Measurements from ENCODE around the gene C4orf50.

Gene C4orf50

DNA sequence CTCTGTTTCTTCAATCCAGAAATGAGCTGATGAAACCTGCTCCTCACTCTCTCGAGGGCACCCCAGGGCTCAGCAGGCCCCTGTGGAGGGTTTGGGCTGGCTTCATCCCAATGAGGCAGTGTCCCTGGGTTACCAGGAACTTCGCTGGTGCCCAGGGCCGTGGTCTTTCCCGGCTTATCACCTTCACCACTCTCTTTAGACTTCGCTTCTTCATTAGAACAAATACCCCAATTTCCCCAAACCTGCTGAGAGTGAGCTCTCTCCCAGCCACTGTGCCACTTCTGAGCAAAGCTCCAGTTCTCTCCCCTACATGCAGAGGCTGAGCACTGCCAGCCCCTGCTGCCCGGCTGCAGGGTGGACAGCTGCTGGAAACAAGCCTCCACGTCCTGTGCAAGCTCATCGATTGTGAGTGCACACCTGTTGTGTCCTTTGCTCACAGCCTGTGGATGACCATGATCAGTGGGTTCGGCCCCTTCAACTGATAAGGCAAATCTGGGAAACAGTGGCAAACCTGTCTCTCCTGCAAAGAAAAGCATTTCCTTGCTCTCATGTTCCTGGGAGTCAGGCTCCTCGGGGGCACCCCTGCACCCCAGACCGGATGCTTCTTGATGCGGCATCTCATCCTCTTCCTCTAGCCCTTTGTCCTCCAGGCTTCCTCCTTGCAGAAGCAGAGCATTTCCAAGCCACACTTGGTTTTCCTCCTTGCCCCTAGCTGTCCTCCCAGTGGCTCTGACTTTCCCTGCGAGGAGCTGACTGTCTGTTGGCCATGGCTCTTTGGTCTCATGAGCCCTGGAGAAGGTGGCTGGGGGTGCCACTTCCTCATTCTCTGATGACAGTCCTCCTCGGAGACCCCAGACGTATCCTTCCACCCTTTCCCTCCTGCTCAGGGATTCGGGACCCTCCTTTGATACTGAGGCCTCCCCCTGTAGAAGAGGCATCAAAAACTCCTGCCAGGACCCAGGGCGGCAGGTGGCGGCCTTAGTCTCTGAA is 28.7 kb downstream of the C4orf50 start:
- Histone ChIP-seq H3K9me3 (ENCODE audit: insufficient read depth, low read depth, low read length) (peaks cover 2% of the 10 kb centered on the region; the same call in 1 of the 2 replicates), H3K9ac (ENCODE audit: low read depth, low read length, poor library complexity, severe bottlenecking) (no peak overlapping the region), H3K4me2 (ENCODE audit: low read depth, low read length, poor library complexity, severe bottlenecking) (no peak overlapping the region), H3K79me2 (ENCODE audit: insufficient read depth, low read length) (no peaks in the 10 kb centered on the region), H3K4me1 (ENCODE audit: insufficient read depth, low read length, poor library complexity, severe bottlenecking) (no peaks in the 10 kb centered on the region), H3F3A (ENCODE audit: low read depth) (no peaks in the 10 kb centered on the region), H3K4me3 (ENCODE audit: low read length, poor library complexity, severe bottlenecking) (no peak overlapping the region), H3K36me3 (ENCODE audit: insufficient read depth, low read length) (no peaks in the 10 kb centered on the region), H3K27me3 (ENCODE audit: insufficient read depth, low read length, poor library complexity, severe bottlenecking) (no peaks in the 10 kb centered on the region), H2AFZ (ENCODE audit: low read length) (no peak overlapping the region), H3K9me2 (replicated peaks; ENCODE audit: low read depth, low read length) (no peaks in the 10 kb centered on the region), H4K20me1 (ENCODE audit: insufficient read depth, low read length, poor library complexity, severe bottlenecking) (no peaks in the 10 kb centered on the region)
- no peak for TF ChIP-seq EZH2phosphoT487 (IDR thresholded peaks at IDR 0.05; ENCODE audit: borderline replicate concordance)
- TF ChIP-seq, protein P1, sequence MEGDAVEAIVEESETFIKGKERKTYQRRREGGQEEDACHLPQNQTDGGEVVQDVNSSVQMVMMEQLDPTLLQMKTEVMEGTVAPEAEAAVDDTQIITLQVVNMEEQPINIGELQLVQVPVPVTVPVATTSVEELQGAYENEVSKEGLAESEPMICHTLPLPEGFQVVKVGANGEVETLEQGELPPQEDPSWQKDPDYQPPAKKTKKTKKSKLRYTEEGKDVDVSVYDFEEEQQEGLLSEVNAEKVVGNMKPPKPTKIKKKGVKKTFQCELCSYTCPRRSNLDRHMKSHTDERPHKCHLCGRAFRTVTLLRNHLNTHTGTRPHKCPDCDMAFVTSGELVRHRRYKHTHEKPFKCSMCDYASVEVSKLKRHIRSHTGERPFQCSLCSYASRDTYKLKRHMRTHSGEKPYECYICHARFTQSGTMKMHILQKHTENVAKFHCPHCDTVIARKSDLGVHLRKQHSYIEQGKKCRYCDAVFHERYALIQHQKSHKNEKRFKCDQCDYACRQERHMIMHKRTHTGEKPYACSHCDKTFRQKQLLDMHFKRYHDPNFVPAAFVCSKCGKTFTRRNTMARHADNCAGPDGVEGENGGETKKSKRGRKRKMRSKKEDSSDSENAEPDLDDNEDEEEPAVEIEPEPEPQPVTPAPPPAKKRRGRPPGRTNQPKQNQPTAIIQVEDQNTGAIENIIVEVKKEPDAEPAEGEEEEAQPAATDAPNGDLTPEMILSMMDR (conservative IDR thresholded peaks at IDR 0.05; ENCODE audit: low read length) = no peak

DNA sequence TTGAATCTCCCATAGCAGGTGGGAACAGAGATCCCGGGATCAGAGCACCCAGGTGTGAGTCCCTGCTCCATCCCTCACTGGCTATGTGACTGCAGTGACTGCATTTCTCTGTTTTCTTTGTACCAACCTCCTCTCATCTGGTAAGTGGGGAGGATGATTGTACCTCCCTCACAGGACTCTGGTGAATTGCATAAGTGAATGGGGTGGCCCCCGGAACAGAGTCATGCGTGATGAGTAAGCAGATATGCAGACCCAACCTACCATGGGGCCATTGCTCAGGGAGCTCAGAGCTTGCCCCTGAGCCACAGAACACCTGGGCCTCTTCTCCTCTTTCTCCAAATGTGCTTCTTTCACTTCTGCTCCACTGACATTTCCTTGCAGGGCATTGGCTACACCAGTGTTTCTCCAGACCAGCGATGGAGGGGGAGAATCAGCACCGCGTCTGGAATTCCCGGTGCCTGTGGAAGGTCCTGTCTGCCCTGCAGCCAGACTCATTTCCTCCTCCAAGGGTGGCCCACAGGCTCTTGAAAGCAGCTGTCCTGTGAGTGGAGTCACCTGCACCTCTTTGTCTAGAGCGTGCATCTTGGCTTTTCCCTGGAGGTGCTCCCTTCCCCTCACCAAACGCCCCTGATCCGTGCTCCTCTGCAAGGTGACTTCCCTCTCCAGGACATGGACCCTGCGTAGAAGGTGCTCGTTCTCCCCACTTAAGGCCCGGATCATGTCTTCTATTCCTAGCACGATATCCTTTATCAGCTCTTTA is 30.0 kb downstream of the C4orf50 start:
- no peaks in the 10 kb centered on the region for H3K9me2 ChIP-seq (replicated peaks; ENCODE audit: low read depth, low read length)
- H3F3A ChIP-seq (ENCODE audit: low read depth) = no peaks in the 10 kb centered on the region
- no peaks in the 10 kb centered on the region for H3K27me3 ChIP-seq (ENCODE audit: insufficient read depth, low read length, poor library complexity, severe bottlenecking)
- peaks cover 4% of the 10 kb centered on the region; the same call in 1 of the 2 replicates for H3K9me3 ChIP-seq (ENCODE audit: insufficient read depth, low read depth, low read length)
- no peak overlapping the region for H3K4me2 ChIP-seq (ENCODE audit: low read depth, low read length, poor library complexity, severe bottlenecking)
- H3K79me2 ChIP-seq (ENCODE audit: insufficient read depth, low read length) = no peaks in the 10 kb centered on the region
- no peaks in the 10 kb centered on the region for H4K20me1 ChIP-seq (ENCODE audit: insufficient read depth, low read length, poor library complexity, severe bottlenecking)
- H3K9ac ChIP-seq (ENCODE audit: low read depth, low read length, poor library complexity, severe bottlenecking) = no peak overlapping the region
- H2AFZ ChIP-seq (ENCODE audit: low read length) = no peak overlapping the region
- H3K36me3 ChIP-seq (ENCODE audit: insufficient read depth, low read length) = no peaks in the 10 kb centered on the region
- H3K4me1 ChIP-seq (ENCODE audit: insufficient read depth, low read length, poor library complexity, severe bottlenecking) = no peaks in the 10 kb centered on the region
- TF ChIP-seq, protein P1 (conservative IDR thresholded peaks at IDR 0.05; ENCODE audit: low read length) = no peak
- no peak for TF ChIP-seq EZH2phosphoT487 (IDR thresholded peaks at IDR 0.05; ENCODE audit: borderline replicate concordance)
- no peak overlapping the region for H3K4me3 ChIP-seq (ENCODE audit: low read length, poor library complexity, severe bottlenecking)

DNA sequence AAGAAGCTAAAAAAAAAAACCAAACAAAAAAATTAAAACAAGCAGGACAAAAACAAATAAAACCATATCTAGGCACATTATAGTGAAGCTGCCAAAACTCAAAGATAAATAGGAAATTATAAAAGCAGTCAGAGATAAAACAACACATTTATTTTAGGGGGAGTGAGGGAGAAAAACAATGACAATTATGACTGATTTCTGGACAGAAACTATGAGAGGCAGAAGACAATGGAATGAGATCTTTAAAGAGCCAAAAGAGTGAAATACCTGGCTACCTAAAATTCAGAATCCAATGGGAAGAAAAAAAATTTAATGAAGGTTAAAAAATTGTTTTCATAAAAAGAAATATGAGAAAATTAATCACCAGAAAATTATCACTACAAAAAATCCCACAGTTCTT is 33.4 kb downstream of the C4orf50 start:
- Histone ChIP-seq H3K27me3 (ENCODE audit: insufficient read depth, low read length, poor library complexity, severe bottlenecking) (no peaks in the 10 kb centered on the region), H3K4me1 (ENCODE audit: insufficient read depth, low read length, poor library complexity, severe bottlenecking) (no peaks in the 10 kb centered on the region), H3K9me2 (replicated peaks; ENCODE audit: low read depth, low read length) (no peaks in the 10 kb centered on the region), H3K4me3 (ENCODE audit: low read length, poor library complexity, severe bottlenecking) (no peak overlapping the region), H3K36me3 (ENCODE audit: insufficient read depth, low read length) (no peaks in the 10 kb centered on the region), H3F3A (ENCODE audit: low read depth) (no peaks in the 10 kb centered on the region), H3K9me3 (ENCODE audit: insufficient read depth, low read depth, low read length) (0 out of 2 replicates have a peak, but pooled peaks cover 4% of the 10 kb centered on the region), H2AFZ (ENCODE audit: low read length) (no peak overlapping the region), H3K79me2 (ENCODE audit: insufficient read depth, low read length) (no peaks in the 10 kb centered on the region), H4K20me1 (ENCODE audit: insufficient read depth, low read length, poor library complexity, severe bottlenecking) (no peaks in the 10 kb centered on the region), H3K9ac (ENCODE audit: low read depth, low read length, poor library complexity, severe bottlenecking) (no peak overlapping the region), H3K4me2 (ENCODE audit: low read depth, low read length, poor library complexity, severe bottlenecking) (no peak overlapping the region)
- TF ChIP-seq EZH2phosphoT487 (IDR thresholded peaks at IDR 0.05; ENCODE audit: borderline replicate concordance) = no peak
- TF ChIP-seq, protein P1 (conservative IDR thresholded peaks at IDR 0.05; ENCODE audit: low read length) = no peak

Data from Loucy (cell line).